Cerebellar nuclear complex (tissue), 1 donor: Measurements from ENCODE around the gene FANCI.
"Not testable (repeated sequence)": the region's sequence is repeated elsewhere in the genome, so short reads cannot be mapped to it uniquely, and the experiment has no call there.

Experiments
- DNase-seq, 2 experiments: peaks; one replicate each; lab custom pipeline; 2025; lab: John Stamatoyannopoulos, UW

FANCI gene

DNA sequence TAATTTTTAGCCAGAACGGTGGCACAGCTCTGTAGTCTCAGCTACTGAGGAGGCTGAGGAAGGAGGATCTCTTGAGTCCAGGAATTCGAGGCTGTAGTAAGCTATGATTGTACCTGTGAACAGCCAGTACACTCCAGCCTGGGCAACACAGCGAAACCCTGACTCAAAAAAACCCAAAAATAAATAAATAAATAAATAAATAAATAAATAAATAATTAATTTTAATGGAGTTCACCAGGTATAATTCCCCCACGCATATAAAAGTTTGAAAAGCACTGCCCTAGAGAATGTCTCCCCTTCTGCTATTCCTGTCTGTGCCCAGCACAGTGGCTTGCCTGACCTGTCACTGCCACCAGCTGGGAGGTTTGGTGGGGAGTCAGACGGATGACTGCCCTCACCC, 18.2 kb upstream of the FANCI start:
- DNase-seq, result no peak

DNA sequence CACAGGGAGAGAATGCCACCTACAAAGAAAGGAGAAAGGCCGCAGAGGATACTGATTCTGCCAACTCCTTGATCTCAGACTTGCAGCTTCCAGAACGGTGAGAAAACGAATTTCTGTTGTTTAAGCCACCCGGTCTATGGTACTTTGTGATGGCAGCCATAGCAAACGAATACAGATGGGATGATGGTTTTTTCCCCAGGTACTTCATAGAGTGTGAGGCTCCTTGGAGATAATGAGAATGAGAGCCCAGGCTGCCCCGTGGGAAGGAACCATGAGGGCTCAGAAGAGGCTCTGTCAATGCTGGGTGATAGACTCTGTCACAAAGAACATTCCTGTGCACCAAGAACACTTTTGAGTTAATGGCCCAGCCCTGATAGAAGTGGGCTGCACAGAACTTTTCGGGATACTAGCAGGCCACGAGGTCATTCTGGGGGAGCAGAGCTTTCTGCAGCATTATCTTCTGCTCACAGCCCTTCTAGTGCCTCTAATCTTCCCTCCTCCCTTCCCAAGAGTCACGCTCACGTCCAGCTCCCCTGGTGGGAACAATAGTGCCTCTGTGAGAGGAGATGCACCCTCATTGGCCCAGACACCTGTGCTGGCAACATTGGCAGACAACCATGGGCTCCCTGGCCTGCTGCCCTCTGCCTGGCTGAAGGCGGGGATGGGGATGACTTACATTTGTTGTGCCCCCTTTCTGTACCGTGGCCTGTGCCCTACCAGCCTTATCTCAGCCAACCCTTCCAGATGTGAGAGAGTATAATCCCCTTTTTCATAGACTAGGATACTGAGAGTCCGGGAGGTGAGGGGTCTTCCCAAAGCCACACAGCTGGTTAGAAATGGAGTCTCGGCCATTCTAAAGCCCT, 17.2 kb upstream of the FANCI start:
- no peak for DNase-seq

DNA sequence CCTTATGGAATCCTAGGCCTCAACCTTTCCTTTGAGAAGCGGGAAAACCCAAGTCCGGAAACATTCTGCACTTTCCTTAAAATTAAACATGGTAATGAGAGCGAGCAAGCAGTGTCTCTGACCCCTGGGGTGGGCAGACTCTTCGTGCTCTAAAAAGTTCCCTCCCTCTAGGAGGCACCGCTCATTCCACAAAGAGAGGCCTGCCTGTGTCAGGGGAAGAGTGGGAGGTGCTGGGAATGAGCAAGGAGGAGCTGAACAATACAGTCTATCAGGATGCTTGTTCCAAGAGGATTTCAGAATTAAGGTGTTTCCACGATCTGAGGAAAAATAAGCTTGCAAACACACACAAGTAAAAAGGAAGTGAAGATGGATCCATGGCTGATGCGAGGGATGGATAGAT, 16.4 kb upstream of the FANCI start:
- DNase-seq, result no peak

DNA sequence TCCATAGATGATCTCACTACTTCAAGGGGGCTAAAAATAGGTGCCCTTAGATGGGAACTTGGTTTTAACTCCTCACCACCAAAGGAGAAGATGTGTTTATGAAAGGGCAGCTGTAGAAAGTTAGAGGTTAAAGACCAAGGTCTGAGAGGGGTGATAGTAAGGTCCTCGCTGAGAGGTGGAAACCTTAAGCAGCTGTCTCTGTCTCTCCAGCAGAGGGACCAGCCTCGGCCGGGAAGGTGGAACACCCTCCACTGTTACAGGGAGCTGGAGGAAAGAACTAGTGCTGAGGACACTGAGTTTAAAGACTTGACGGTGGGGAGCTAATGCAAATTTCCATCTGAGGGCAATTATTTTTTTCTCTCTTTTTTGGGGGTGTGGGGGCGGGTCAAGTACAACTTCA, 13.5 kb upstream of the FANCI start:
- DNase-seq, result no peak

DNA sequence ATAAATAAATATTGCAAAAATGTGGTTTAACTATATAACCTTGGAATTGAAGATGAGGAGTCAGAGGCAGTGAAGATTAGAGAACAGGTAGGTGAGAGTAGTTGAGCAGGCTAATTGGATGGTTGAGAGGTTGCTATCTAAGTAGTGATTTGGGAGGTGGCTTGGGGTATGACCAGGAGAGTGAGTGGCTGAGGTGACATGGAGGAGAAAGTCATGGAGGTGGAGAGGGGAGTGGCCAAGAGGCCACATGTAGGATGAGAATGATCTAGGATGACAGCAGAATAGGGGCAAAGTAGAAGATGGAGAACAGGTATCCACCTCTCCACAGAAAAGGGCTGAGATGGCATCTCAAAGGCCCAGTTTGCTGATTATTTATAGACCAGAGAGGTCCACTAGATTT, 11.9 kb upstream of the FANCI start:
- no peak for DNase-seq

DNA sequence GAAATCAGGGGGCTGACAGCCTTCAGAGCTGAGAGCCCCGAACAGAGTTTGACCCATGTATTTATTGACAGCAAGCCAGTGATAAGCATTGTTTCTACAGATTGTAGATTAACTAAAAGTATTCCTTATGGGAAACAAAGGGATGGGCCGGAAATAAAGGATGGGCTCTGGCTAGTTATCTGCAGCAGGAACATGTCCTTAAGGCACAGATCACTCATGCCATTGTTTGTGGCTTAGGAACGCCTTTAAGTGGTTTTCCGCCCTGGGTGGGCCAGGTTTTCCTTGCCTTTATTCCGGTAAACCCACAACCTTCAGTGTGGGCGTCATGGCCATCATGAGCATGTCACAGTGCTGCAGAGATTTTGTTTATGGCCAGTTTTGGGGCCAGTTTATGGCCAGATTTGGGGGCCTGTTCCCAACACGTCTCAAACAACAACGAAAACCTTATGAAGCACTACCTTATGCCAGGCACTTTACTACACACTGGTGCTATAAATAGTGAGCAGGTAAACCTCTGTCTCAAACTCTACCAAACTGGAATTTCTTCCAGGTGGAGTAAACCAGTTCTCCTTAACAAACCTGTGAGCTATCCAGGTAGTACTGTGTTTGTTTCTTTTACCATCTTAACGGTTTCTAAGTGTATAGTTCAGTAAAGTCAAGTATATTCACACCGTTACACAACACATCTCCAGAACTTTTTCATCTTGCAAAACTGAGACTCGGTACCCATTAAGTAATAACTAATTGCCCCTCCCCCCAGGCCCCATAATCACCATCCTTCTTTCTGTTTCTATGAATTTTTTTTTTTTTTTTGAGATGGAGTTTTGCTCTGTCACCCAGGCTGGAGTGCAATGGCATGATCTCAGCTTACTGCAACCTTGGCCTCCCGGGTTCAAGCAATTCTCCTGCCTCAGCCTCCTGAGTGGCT, 3.6 kb upstream of the FANCI start:
- DNase-seq, result not testable (repeated sequence)

DNA sequence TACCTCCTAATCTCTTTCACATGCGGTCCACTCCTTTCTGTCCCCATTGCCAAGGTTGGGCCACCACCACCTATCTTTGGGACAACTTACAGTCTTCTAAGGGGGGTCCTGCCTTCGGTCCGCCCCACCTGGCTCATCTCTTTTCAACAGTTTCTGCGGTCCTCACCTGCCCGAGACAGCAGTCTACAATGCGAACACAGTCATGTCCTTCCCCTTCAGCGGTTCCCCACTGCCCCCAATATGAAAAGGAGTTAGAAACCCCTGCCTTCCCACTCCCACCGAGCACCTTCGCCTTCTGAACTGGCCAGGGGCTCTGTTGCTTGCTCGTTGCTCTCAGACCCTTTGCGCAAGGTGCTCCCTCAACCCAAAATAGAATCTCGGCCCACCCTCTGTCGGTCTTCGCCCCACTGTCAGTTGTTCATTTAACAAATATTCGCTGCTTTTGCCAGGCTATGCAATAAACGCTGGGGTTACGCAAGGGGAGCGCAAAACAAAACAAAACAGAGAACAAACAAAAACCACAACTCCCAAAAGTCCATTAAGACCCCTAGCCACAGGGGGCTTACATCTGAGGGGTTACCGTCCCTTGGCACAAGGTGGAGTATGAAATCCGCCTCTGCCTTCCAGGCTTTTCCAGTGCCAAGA, 611 bp upstream of the FANCI start:
- no peak for DNase-seq

DNA sequence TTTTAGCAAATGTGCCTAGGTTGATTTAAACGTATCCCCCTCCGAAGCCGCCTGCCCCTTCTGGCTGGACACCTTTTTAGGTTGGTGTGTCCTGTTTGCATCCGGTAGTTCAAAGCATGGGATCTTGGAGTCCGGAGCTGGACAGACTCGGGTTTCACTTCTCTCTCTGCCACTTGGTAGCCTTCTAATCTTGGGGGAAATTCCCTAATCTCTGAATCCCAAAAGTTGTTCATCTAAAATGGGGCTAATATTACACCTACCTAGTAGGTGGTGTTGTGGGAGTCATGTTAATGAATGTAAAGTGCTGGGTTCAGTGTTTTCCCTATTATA, 760 bp downstream of the FANCI start:
- DNase-seq, result no peak

DNA sequence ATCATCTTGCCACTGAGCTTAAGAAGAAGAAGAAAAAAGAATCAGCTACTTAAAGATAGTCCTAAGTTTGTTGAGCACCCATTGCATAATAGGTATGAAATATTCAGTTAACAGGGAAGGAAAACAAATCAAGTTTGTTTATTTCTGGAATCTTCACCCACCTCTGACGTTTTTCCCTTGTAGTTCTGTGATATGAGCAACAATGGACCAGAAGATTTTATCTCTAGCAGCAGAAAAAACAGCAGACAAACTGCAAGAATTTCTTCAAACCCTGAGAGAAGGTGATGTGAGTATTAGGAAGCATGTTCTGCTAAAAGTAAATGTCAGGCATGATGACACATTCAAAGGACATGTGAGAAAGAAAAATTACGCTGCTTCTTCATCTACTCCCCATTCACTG, 3.7 kb downstream of the FANCI start:
- no peak for DNase-seq

DNA sequence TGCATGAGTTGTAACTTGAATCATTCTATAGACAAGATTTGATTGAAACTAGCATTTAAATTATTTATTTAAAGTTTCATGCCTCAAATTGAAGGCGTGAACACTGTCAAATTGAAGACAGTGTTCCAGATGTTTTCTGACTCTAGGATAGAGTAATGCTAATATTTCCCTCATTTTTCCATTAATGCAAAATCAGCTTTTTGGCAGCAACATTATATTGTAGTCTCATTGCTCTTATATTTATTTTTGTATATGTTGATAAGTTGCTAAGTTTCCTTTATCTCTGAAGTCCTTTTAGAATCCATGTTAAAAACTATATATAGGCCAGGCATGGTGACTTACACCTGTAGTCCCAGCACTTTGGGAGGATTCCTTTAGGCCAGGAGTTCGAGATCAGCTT, 4.8 kb downstream of the FANCI start:
- DNase-seq, result no peak

DNA sequence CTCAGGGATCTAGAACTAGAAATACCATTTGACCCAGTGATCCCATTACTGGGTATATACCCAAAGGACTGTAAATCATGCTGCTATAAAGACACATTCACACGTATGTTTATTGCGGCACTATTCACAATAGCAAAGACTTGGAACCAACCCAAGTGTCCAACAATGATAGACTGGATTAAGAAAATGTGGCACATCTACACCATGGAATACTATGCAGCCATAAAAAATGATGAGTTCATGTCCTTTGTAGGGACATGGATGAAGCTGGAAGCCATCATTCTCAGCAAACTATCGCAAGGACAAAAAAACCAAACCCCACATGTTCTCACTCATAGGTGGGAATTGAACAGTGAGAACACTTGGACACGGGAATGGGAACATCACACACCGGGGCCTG, 6.4 kb downstream of the FANCI start:
- not testable (repeated sequence) for DNase-seq

DNA sequence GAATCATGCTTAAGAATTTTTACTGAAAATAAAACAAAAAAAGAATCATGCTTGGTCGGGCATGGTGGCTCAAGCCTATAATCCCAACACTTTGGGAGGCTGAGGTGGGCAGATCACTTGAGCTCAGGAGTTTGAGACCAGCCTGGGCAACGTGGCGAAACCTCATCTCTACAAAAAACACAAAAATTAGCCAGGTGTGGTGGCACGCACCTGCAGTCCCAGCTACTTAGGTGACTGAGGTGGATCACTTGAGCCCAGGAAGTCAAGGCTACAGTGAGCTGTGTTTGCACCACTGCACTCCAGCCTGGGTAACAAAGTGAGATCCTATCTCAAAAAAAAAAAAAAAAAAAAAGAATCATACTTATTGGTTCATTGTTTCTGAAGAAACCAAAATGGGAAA, 33.5 kb downstream of the FANCI start:
- DNase-seq, result not testable (repeated sequence)

DNA sequence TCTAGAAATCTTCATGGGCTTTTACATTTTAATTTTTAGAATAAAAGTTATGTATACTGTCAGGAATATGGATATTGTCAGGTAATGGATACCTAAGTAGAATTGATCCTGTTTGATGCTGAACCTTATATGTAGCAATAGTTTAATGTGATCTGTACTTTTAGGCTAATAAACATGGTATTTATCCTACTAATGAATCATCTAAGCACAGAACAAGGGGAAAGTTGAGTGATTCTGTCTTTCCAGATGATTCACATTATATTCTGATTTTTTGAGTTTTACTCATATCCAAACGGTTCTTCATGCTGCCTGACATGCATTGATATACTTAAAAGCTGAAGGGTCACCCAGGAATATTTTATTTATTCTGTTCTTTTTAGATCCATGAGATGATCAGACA, 34.5 kb downstream of the FANCI start:
- no peak for DNase-seq

DNA sequence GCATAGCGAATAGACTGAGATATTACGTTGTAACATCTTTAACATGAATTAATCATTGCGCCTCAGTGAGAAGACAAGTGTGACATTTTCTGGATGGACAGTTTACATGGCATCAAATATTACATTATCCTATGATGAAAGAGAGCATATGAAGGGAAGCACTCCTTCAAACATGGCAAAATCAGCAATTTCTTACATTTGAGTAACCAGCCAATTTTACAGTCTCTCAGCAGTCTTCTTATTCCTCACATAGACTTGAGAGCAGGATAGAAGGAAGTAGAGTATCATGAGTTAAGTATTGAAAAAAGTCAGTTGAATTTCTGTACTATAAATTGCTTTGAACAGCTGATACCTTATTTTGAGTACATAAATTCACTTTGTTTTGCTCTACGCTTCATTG, 38.9 kb downstream of the FANCI start:
- DNase-seq, result no peak

DNA sequence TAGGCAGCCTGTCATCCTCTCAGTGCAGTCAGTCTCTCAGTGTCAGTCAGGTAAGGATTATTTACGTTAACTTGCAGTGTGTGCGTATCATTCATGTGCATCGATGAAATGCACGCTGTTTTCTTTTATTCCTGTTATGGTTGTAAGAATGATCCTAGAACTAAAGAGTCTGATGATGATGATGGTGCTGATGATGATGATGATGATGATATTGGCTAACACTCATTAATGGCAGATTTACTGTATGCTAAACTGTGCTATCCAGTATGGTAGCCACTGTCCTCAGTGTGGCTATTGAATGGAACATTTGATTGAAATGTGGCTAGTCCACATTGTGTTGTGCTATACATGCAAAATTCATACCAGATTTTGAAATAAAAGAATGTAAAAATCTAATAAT, 39.4 kb downstream of the FANCI start:
- no peak for DNase-seq

DNA sequence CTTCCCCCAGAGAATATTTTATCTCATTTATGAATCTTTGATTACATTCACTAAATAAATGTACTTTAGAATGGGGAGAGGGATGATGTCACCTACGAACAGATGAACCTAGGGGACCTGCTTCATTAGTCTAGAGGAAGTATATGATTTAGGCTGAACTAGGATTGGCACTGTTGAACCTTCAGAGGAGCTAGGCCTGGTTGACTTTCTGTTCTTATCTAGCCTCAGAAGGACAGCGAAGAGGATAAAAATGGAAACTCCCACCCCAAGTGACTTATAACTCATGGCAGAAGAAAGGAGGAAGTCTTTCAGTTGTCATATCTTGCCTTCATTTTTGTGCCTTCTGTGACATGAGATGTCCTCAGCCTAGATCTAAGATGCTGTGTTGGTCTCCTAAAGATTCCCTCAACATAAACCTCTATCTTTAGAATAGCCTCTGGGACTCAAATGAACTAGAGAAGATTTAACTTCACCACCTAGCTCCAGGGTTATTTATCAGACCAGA, 48.2 kb downstream of the FANCI start:
- no peak for DNase-seq

DNA sequence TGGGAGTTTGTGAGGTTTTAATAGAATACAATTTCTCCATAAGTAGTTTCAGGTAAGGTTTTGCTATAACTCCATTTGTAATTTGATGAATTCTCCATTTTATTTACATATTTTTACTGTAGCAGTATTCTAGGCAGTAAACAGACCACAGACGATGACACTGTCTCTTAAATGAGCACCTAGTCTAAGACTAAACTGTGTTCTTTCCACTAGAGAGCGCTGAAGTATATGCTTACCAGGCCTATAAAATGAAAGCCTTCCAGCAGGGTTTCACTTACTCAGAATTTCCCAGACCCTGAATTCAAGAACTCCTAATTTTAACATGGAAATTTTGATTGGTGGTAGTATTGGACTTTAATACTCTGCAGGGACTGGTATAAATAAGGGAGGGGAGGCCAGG, 49.2 kb downstream of the FANCI start:
- DNase-seq, result no peak

DNA sequence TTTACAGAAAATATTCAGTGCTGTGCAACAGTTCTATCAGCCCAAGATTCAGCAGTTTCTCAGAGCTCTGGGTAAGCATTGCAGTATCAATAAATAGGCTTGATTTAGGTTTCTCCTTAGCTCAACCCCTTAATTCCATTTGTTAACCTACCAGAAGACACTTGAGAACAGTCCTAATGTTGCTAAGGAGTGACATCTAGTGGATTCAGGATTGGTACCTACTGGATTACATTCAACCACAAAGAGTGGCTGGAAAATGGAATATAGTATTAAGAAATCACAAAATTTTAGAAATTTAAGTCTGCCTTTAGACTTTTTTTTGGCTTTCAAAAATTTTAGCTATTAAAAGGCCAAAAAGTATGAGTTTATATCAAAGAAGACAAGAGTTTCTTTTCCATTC, 56.1 kb downstream of the FANCI start:
- no peak for DNase-seq

DNA sequence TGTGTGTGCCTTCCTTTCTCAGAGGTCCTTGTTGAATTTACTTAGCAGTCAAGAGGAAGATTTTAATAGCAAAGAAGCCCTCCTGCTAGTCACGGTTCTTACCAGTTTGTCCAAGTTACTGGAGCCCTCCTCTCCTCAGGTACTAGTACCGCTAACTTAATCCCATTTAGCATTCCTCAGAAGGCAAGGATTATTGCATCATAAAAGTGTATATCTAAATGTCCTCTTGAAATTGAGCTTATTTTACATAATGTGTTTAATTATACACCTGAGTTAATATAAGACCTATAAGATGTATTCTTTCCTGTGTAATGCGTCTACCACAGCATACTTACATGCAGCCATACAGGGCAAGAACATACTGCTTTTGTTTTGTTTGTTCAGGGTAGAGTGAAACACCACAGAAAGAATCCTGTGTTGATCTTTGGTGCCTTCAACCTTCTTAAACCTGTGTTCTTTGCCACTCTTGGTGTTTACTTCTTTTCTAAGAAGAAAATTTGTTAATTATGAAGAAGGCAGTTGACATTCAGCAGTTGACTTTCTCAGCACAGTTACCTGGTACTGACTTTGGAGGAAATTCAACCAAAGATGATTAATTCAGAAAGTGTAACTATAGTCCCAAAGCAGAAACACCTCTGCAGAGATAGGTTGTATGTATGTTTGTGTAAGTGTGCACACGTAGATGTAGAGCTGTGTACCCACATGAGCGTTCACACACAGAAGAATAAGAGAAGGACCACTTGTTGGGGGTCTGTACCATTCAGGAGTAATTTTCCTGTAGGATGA, 57.7 kb downstream of the FANCI start:
- no peak for DNase-seq

DNA sequence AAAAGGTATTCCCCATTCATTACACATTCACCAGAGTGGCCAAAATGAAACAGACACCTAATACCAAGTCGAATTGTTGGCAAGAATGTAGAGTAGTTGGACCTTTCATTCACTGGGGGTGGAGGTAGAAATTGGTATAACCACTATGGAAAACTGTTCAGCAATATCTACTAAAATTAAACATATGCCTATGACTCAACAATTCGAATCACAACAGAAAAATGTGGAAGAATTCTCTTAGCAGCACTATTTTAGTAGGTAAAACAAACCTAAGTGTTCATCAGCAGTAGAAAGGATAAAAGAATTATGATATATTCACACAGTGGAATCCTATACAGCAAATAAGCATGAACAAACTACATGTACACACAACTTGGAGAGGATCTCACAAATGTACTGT, 60.2 kb downstream of the FANCI start:
- DNase-seq, result no peak

DNA sequence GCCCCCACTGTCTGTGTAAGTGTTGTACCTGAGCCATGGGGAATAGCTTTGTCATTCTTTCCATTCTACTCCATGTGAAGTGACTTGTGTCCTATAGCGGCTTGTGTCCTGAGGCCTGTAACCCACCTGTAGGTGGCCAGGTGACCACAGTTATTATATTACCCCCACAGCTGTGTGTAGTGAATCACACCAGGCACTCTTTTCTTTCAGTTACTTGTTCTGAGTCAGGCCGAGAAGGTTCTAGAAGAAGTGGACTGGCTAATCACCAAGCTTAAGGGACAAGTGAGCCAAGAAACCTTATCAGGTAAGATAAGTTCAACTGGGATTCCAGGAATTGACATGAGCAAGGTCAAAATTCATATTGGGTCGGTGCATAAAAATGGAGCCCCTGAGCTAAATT, 61.6 kb downstream of the FANCI start:
- no peak for DNase-seq
